WI38 (cell line): Measurements from ENCODE around the gene DNAJA3.
A peak's percentile ranks its signal among the peaks of the same experiment; 100 is the strongest.

Experiments used
- H3K4me3 ChIP-seq: 2 replicates; pipeline ENCODE4 v1.5.1; 2011; ENCODE audit warnings: low read depth, mild to moderate bottlenecking, control low read depth, low read length
- CTCF ChIP-seq: IDR thresholded peaks from 2 replicates; pipeline ENCODE4 v1.5.1; 2012; ENCODE audit warnings: low read depth, mild to moderate bottlenecking, control low read depth, low read length

The DNAJA3 gene

GRCh38 chr16:4425378-4426020, at the start of gene DNAJA3:
DNAJA3 (plus strand) TSS chr16:4425868; CDS start chr16:4425882, 14 bp downstream.
- TF ChIP-seq CTCF: no peak
- peak within 1 kb of the TSS; percentile 84 for H3K4me3 ChIP-seq

GRCh38 chr16:4376126-4376892, 49.4 kb upstream of the DNAJA3 start:
- peak overlapping the region; percentile 39 for H3K4me3 ChIP-seq
- TF ChIP-seq CTCF: no peak

GRCh38 chr16:4376893-4377572, 48.6 kb upstream of the DNAJA3 start:
- TF ChIP-seq CTCF: no peak
- no peak overlapping the region; the same call in 1 of the 2 replicates for H3K4me3 ChIP-seq

- no peak for TF ChIP-seq CTCF
Measured at GRCh38 chr16:4377573-4378154, 48.0 kb upstream of the DNAJA3 start.

GRCh38 chr16:4378161-4378666, 47.5 kb upstream of the DNAJA3 start:
- no peak for TF ChIP-seq CTCF
- no peak overlapping the region for H3K4me3 ChIP-seq

More at GRCh38 chr16:4377573-4378154, 48.0 kb upstream of the DNAJA3 start:
- H3K4me3 ChIP-seq: no peak overlapping the region

- H3K4me3 ChIP-seq: no peak overlapping the region
- TF ChIP-seq CTCF: no peak
Measured at GRCh38 chr16:4378999-4379690, 46.5 kb upstream of the DNAJA3 start.
